WERI-Rb-1 (cell line): Measurements from ENCODE around the gene PLCXD3.
"Not testable (repeated sequence)": the region's sequence is repeated elsewhere in the genome, so short reads cannot be mapped to it uniquely, and the experiment has no call there.

Experiments
- DNase-seq: peaks from one replicate; pipeline ENCODE4 v3.0.0-alpha.2; 2020
- H3K27ac ChIP-seq: fragments of 250-450 bp; sonication (Bioruptor Pico); 2 replicates; pipeline ENCODE4 v1.5.1; 2020; ENCODE audit warnings: mild to moderate bottlenecking, moderate library complexity
- H3K27me3 ChIP-seq: fragments of 250-450 bp; sonication (Bioruptor Pico); 2 replicates; pipeline ENCODE4 v1.5.1; 2021; ENCODE audit warnings: mild to moderate bottlenecking, low read depth, moderate library complexity; ENCODE audit not compliant: insufficient read depth, severe bottlenecking
- H3K36me3 ChIP-seq: fragments of 250-450 bp; sonication (Bioruptor Pico); 2 replicates; pipeline ENCODE4 v1.5.1; 2020; ENCODE audit warnings: mild to moderate bottlenecking, moderate library complexity
- H3K4me3 ChIP-seq: 2 replicates; pipeline ENCODE4 v1.5.1; 2011; ENCODE audit warnings: low read depth, mild to moderate bottlenecking, control low read depth, low read length
- H3K9me3 ChIP-seq: fragments of 250-450 bp; sonication (Bioruptor Pico); 2 replicates; pipeline ENCODE4 v1.5.1; 2021; ENCODE audit warnings: mild to moderate bottlenecking, moderate library complexity; ENCODE audit not compliant: severe bottlenecking
- CTCF ChIP-seq: IDR thresholded peaks from 2 replicates; pipeline ENCODE4 v1.5.1; 2011; ENCODE audit warnings: low read depth, mild to moderate bottlenecking, control low read depth, inconsistent platforms, low read length

Gene PLCXD3

DNA sequence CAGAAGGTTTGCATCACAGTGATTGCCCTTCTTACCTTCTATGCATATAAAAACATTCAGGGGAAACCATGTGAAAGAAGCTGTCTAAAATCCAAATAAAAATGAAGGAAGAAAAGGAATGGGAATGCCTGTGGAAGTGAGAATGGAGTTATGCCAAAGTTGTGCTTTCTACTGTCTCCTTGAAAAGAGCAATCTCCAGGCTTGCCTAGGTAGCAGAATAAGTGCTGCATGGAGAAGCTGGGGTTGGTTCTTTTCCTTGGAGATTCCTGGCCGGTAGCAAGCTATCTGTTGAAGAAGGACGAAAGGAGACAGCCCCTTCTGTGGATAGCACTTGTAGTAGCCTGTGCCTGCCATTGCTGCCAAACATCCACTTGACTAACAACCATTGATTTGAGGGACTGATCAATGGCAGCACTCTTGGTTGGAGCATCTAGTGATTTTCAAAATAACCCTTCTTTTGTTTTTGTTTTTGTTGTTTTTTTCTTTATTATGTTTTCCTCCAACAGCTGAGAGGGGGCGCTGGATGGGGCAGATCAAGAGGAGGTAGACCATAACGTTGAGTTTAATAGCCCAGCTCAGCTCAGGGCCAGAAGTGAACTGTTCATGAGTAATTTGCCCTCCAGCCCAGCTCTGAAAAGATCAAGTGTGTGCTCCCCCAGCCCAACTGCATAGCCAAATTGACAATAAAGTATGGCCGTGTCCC lies 1.6 kb downstream of the PLCXD3 start:
- peaks cover 9% of the 10 kb centered on the region for H3K27me3 ChIP-seq
- no peaks in the 10 kb centered on the region for H3K36me3 ChIP-seq
- peak; percentile 6 for DNase-seq

DNA sequence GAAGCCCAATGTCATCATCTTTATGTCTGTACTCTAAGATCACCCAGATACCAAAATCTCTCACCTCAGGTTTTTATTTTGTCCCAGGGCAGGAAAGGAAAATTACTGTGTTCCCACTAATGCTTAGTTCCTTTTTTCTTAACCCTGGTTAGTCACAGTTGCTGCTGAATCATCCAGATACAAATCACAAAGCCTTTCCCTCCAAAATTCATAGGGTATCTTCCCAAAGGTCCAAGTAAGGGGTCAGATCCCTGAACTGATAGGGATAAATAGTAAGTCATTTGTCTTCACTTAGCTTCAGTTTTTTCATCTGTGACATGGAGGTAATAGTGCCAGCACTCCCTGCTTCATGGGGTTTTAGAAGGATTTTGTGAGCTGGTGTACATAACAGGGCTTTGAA lies 2.2 kb downstream of the PLCXD3 start:
- peaks cover 9% of the 10 kb centered on the region for H3K27me3 ChIP-seq
- H3K27ac ChIP-seq: no peak overlapping the region
- no peaks in the 10 kb centered on the region for H3K9me3 ChIP-seq
- TF ChIP-seq CTCF: no peak
- H3K4me3 ChIP-seq: no peak overlapping the region
- no peak for DNase-seq
- no peaks in the 10 kb centered on the region for H3K36me3 ChIP-seq

More for the DNA sequence above, 1.6 kb downstream of the PLCXD3 start:
- Histone ChIP-seq H3K9me3 (no peaks in the 10 kb centered on the region), H3K4me3 (no peak overlapping the region; the same call in 1 of the 2 replicates), H3K27ac (no peak overlapping the region)
- no peak for TF ChIP-seq CTCF

- no peak overlapping the region for H3K27ac ChIP-seq
- H3K9me3 ChIP-seq: no peaks in the 10 kb centered on the region
- no peak for TF ChIP-seq CTCF
- H3K4me3 ChIP-seq: no peak overlapping the region
- H3K36me3 ChIP-seq: no peaks in the 10 kb centered on the region
- DNase-seq: no peak
- peaks cover 9% of the 10 kb centered on the region for H3K27me3 ChIP-seq
Observed at GRCh38 chr5:41507501-41507900, 2.9 kb downstream of the PLCXD3 start.

- DNase-seq: peak; percentile 18
- Histone ChIP-seq H3K27me3 (no peaks in the 10 kb centered on the region), H3K36me3 (no peaks in the 10 kb centered on the region), H3K9me3 (no peaks in the 10 kb centered on the region), H3K27ac (no peak overlapping the region), H3K4me3 (no peak overlapping the region)
- TF ChIP-seq CTCF: no peak
Observed at GRCh38 chr5:41503860-41504259, 6.5 kb downstream of the PLCXD3 start.

GRCh38 chr5:41503310-41503709 lies 7.1 kb downstream of the PLCXD3 start:
- no peaks in the 10 kb centered on the region for H3K9me3 ChIP-seq
- TF ChIP-seq CTCF: no peak
- H3K27me3 ChIP-seq: no peaks in the 10 kb centered on the region
- H3K27ac ChIP-seq: no peak overlapping the region
- peak; percentile 47 for DNase-seq
- no peaks in the 10 kb centered on the region for H3K36me3 ChIP-seq
- H3K4me3 ChIP-seq: no peak overlapping the region

DNA sequence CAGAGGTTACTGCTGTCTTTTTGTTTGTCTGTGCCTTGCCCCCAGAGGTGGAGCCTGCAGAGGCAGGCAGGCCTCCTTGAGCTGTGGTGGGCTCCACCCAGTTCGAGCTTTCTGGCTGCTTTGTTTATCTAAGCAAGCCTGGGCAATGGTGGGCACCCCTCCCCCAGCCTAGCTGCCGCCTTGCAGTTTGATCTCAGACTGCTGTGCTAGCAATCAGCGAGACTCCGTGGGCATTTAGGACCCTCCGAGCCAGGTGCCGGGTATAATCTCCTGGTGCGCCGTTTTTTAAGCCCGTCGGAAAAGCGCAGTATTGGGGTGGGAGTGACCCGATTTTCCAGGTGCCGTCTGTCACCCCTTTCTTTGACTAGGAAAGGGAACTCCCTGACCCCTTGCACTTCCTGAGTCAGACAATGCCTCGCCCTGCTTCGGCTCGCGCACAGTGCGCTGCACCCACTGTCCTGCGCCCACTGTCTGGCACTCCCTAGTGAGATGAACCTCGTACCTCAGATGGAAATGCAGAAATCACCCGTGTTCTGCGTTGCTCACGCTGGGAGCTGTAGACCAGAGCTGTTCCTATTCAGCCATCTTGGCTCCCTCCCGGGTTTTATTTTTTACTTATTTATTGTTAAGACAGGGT lies 16.8 kb downstream of the PLCXD3 start:
- H3K4me3 ChIP-seq, DNase-seq, H3K36me3 ChIP-seq, H3K27me3 ChIP-seq, H3K27ac ChIP-seq, H3K9me3 ChIP-seq: not testable (repeated sequence)
